A549 (cell line): Measurements from ENCODE around the gene POLR3E. TPM values are rescaled to one million over a fixed set of nuclear protein-coding genes. Genes with fewer than 3 reads are reported as not detected.

Experiments used
- ATAC-seq, 2 experiments: fragments of 200-7000 bp in 1 of 2; fragments of >200 bp in 1 of 2; cut with Nextera tagmentation in 1 of 2; cut with Tn5 transposase in 1 of 2; 3 replicates each; pipeline versions ENCODE4 v1.8.0 to v1.9.1; 2018 to 2020; ENCODE audit warnings: mild to moderate bottlenecking in 1 of 2, moderate library complexity in 1 of 2
- CTCF ChIA-PET: fragments of 300-600 bp; sonication (Branson Sonifier 250); formaldehyde crosslinking; extraction: SDS; loops from one replicate; lab custom pipeline; 2021; ENCODE audit warnings: antibody characterized with exemption, inconsistent platforms; lab: Yijun Ruan, JAX
- POLR2A ChIA-PET: fragments of 350-600 bp; formaldehyde crosslinking; extraction: SDS; loops from one replicate; lab custom pipeline; 2021; ENCODE audit warnings: antibody characterized with exemption, inconsistent platforms; lab: Yijun Ruan, JAX
- DNase-seq, 2 experiments: peaks; one replicate each; pipeline versions ENCODE4 v3.0.0 to v3.0.0-alpha.2; 2011 to 2016; ENCODE audit warnings: low read depth in 1 of 2, low spot score in 1 of 2
- FAIRE-seq: peaks from 2 replicates; lab custom pipeline; 2011; peaks lifted over from hg19 to GRCh38; lab: Jason Lieb, UNC
- H3K27ac ChIP-seq, 2 experiments: fragments of >200 bp; sonication (Bioruptor Twin); formaldehyde crosslinking; 3 replicates each; pipeline ENCODE4 v1.5.1; 2016 to 2017
- H3K4me1 ChIP-seq: fragments of >200 bp; sonication (Bioruptor Twin); formaldehyde crosslinking; 3 replicates; pipeline ENCODE4 v1.6.1; 2016
- H3K4me2 ChIP-seq: fragments of >200 bp; sonication (Bioruptor Twin); formaldehyde crosslinking; 3 replicates; pipeline ENCODE4 v1.6.1; 2016
- H3K4me3 ChIP-seq: fragments of >200 bp; sonication (Bioruptor Twin); formaldehyde crosslinking; 3 replicates; pipeline ENCODE4 v1.5.1; 2016
- H3K9me3 ChIP-seq: fragments of >200 bp; sonication (Bioruptor Twin); formaldehyde crosslinking; 3 replicates; pipeline ENCODE4 v1.6.1; 2016
- ATOH8 ChIP-seq: fragments of 250-450 bp; sonication (Bioruptor Pico); IDR thresholded peaks from 2 replicates; pipeline ENCODE4 v1.5.0; 2020; ENCODE audit warnings: low read depth, mild to moderate bottlenecking, moderate library complexity
- BCL3 ChIP-seq: fragments of >200 bp; sonication (Bioruptor Twin); formaldehyde crosslinking; IDR thresholded peaks from 3 replicates; pipeline ENCODE4 v1.6.1; 2016
- CEBPB ChIP-seq, 2 experiments: fragments of >200 bp in 1 of 2; sonication (Bioruptor Twin) in 1 of 2; formaldehyde crosslinking in 1 of 2; IDR thresholded peaks; 2 replicates each; pipeline ENCODE4 v1.6.1; 2012 to 2016
- E2F6 ChIP-seq: IDR thresholded peaks from 2 replicates; pipeline ENCODE4 v1.6.1; 2012; ENCODE audit warnings: low read depth, borderline replicate concordance
- ESRRA ChIP-seq: fragments of 150-350 bp; IDR thresholded peaks from 2 replicates; pipeline ENCODE4 v1.6.1; 2014; ENCODE audit warnings: mild to moderate bottlenecking, low read length, borderline replicate concordance
- GATA3 ChIP-seq: IDR thresholded peaks from 2 replicates; pipeline ENCODE4 v1.6.1; 2012; ENCODE audit warnings: borderline replicate concordance
- HES2 ChIP-seq: fragments of >200 bp; sonication (Bioruptor Twin); formaldehyde crosslinking; IDR thresholded peaks from 2 replicates; pipeline ENCODE4 v1.6.1; 2016
- HOXA7 ChIP-seq: fragments of 250-450 bp; sonication (Bioruptor Pico); IDR thresholded peaks from 2 replicates; pipeline ENCODE4 v1.5.0; 2020; ENCODE audit warnings: mild to moderate bottlenecking, moderate library complexity
- JUNB ChIP-seq: fragments of >200 bp; sonication (Bioruptor Twin); formaldehyde crosslinking; IDR thresholded peaks from 2 replicates; pipeline ENCODE4 v1.6.1; 2016
- MYC ChIP-seq: IDR thresholded peaks from 2 replicates; pipeline ENCODE4 v1.6.1; 2012; ENCODE audit warnings: mild to moderate bottlenecking, inconsistent platforms, low read length, improper control_type of control experiment, borderline replicate concordance
- NFE2L2 ChIP-seq: fragments of 150-350 bp; conservative IDR thresholded peaks from 2 replicates; pipeline ENCODE4 v1.6.1; 2014; ENCODE audit warnings: low read length
- NPAS2 ChIP-seq: fragments of 250-450 bp; sonication (Bioruptor Pico); IDR thresholded peaks from 2 replicates; pipeline ENCODE4 v1.8.0; 2022; ENCODE audit warnings: mild to moderate bottlenecking, moderate library complexity, borderline replicate concordance
- POLR2A ChIP-seq: IDR thresholded peaks from 2 replicates; pipeline ENCODE4 v1.6.1; 2012; ENCODE audit warnings: mild to moderate bottlenecking, low read length
- RAD21 ChIP-seq, 2 experiments: fragments of >200 bp in 1 of 2; sonication (Bioruptor Twin) in 1 of 2; formaldehyde crosslinking in 1 of 2; IDR thresholded peaks in 1 of 2; conservative IDR thresholded peaks in 1 of 2; 2 replicates in 1 of 2; 3 replicates in 1 of 2; pipeline ENCODE4 v1.6.1; 2012 to 2018; ENCODE audit warnings: inconsistent platforms in 1 of 2
- REST ChIP-seq: fragments of 200-600 bp; sonication (generic); IDR thresholded peaks from 2 replicates; pipeline ENCODE4 v1.6.1; 2016; ENCODE audit warnings: antibody characterized with exemption, mild to moderate bottlenecking, moderate library complexity
- ZNF302 ChIP-seq: fragments of 250-450 bp; sonication (Bioruptor Pico); IDR thresholded peaks from 2 replicates; pipeline ENCODE4 v1.9.0; 2021; ENCODE audit warnings: inconsistent platforms, mild to moderate bottlenecking, moderate library complexity
- WGBS: methylation state at CpG from one replicate; pipeline ENCODE4 v1.1.6; 2017; ENCODE audit errors: missing lambda C conversion rate; 5-methylcytosine and 5-hydroxymethylcytosine counted together
- polyA plus RNA-seq, 4 experiments: library from polyadenylated mRNA; depleted of rRNA in 3 of 4; stranded (reverse); fragments of >200 nt; fragmentation: RNase III in 1 of 4; extraction: RNeasy Plus Mini Kit Qiagen cat#74134 plus additional on column Dnase treatment in 1 of 4; gene quantifications; 2 replicates in 3 of 4; 3 replicates in 1 of 4; pipeline ENCODE4 v1.2.3, GENCODE V29; 2011 to 2017

The POLR3E gene
- polyA plus RNA-seq, 2 of the 4 experiments (the other 2 are of a cell fraction), result 54.6 to 77.9 TPM

- DNase-seq, result no peak
- H3K4me3 ChIP-seq, result no peak overlapping the region
- H3K4me1 ChIP-seq, result no peaks in the 10 kb centered on the region
Measured at GRCh38 chr16:22282254-22282892, 14.8 kb upstream of the POLR3E start.

GRCh38 chr16:22284637-22285036, 12.6 kb upstream of the POLR3E start:
- no peak for TF ChIP-seq ZNF302 (CRISPR knock-in tag)
- peak; percentile 32 to 57; a peak in 3 of 4 replicates for TF ChIP-seq CEBPB (IDR thresholded peaks at IDR 0.05)
- ATAC-seq (no peak), DNase-seq (no peak), FAIRE-seq (no peak)
- Histone ChIP-seq H3K4me3 (no peak overlapping the region), H3K27ac (no peak overlapping the region), H3K4me2 (no peak overlapping the region), H3K4me1 (no peaks in the 10 kb centered on the region), H3K9me3 (no peaks in the 10 kb centered on the region)
- WGBS, result 92% methylated on average over 9 of the region's 9 CpGs
- ChIA-PET POLR2A (interaction anchor here (0.5 kb wide), 1 partner anchor 78 kb away, joined by 4 read pairs; the partner anchor contains the start of gene EEF2K), CTCF (interaction anchor here (1.7 kb wide), 1 partner anchor 13 kb away, joined by 7 read pairs; the partner anchor contains the start of gene POLR3E)

More at GRCh38 chr16:22282254-22282892, 14.8 kb upstream of the POLR3E start:
- no peak overlapping the region for H3K27ac ChIP-seq
- no peaks in the 10 kb centered on the region for H3K9me3 ChIP-seq
- TF ChIP-seq GATA3, result no peak
- TF ChIP-seq E2F6, result no peak
- no peak for TF ChIP-seq HOXA7 (CRISPR knock-in tag)
- TF ChIP-seq RAD21 (conservative IDR thresholded peaks at IDR 0.05 in 1 of 2, IDR thresholded peaks at IDR 0.05 in 1 of 2), result no peak
- H3K4me2 ChIP-seq, result no peak overlapping the region
- ChIA-PET POLR2A (interaction anchor here (0.5 kb wide), 1 partner anchor 59 kb away, joined by 3 read pairs; no protein-coding TSS in a partner anchor), CTCF (interaction anchor here (4.2 kb wide), 1 partner anchor 18 kb away, joined by 12 read pairs; no protein-coding TSS in a partner anchor)
- WGBS, result 88% methylated on average over 5 of the region's 5 CpGs
- no peak for ATAC-seq
- no peak for FAIRE-seq

- H3K9me3 ChIP-seq, result no peaks in the 10 kb centered on the region
- H3K4me2 ChIP-seq, result no peak overlapping the region
- TF ChIP-seq MYC (no peak), NFE2L2 (no peak), RAD21 (conservative IDR thresholded peaks at IDR 0.05 in 1 of 2, IDR thresholded peaks at IDR 0.05 in 1 of 2) (no peak), HOXA7 (CRISPR knock-in tag) (no peak), E2F6 (no peak), NPAS2 (no peak), JUNB (no peak), REST (no peak), HES2 (no peak), ATOH8 (CRISPR knock-in tag) (no peak), ESRRA (no peak), BCL3 (no peak), POLR2A (no peak)
- ChIA-PET CTCF (interaction anchor here (1.7 kb wide), 1 partner anchor 12 kb away, joined by 7 read pairs; the partner anchor contains the start of gene POLR3E), POLR2A (no interaction called here)
- FAIRE-seq, result no peak
- ATAC-seq, result no peak
- no peak overlapping the region for H3K27ac ChIP-seq
- WGBS, result 94% methylated on average over 6 of the region's 6 CpGs
- H3K4me3 ChIP-seq, result no peak overlapping the region
- no peak for DNase-seq
- no peaks in the 10 kb centered on the region for H3K4me1 ChIP-seq
Measured at GRCh38 chr16:22285080-22285479, 12.1 kb upstream of the POLR3E start.
